Esophagus muscularis mucosa (tissue), 4 donors: ENCODE measurements around the gene CD37.

Experiments
- CTCF ChIP-seq, 3 experiments: fragments of 200-600 bp in 2 of 3; fragments of 450-650 bp in 1 of 3; sonication (generic) in 2 of 3; IDR thresholded peaks; one replicate each; pipeline ENCODE4 v1.5.1; 2017 to 2019; ENCODE audit warnings: antibody characterized with exemption in 3 of 3, mild to moderate bottlenecking in 2 of 3, moderate library complexity in 1 of 3
- EP300 ChIP-seq: sonication (generic); formaldehyde crosslinking; IDR thresholded peaks from one replicate; pipeline ENCODE4 v1.6.1; 2017; ENCODE audit warnings: antibody characterized with exemption
- POLR2A ChIP-seq: fragments of 450-650 bp; IDR thresholded peaks from one replicate; pipeline ENCODE4 v1.6.1; 2017; ENCODE audit warnings: antibody characterized with exemption, moderate library complexity, mild to moderate bottlenecking, low read depth
- POLR2AphosphoS5 ChIP-seq, 2 donors: sonication (generic); formaldehyde crosslinking; IDR thresholded peaks; one replicate each; pipeline ENCODE4 v1.6.1; 2017; ENCODE audit warnings: antibody characterized with exemption in 2 of 2

GRCh38 chr19:49344505-49345423 lies 9.6 kb downstream of the CD37 start:
- no peak for TF ChIP-seq CTCF (IDR thresholded peaks at IDR 0.05)
- TF ChIP-seq POLR2AphosphoS5 (IDR thresholded peaks at IDR 0.05) = no peak
- TF ChIP-seq POLR2A = no peak
- no peak for TF ChIP-seq EP300
